Measurements from ENCODE around the gene AVEN.
"Not testable (repeated sequence)": the region's sequence is repeated elsewhere in the genome, so short reads cannot be mapped to it uniquely, and the experiment has no call there.

Gene AVEN

GRCh38 chr15:34054081-34054707, 15.2 kb upstream of the AVEN start:
- no peak for TF ChIP-seq CTCF (IDR thresholded peaks at IDR 0.05; ENCODE audit: extremely low read depth, missing control alignments)
- DNase-seq (ENCODE audit: low spot score) = no peak

GRCh38 chr15:34050385-34050784, 11.4 kb upstream of the AVEN start:
- not testable (repeated sequence) for DNase-seq (ENCODE audit: low spot score)

- no peak for TF ChIP-seq CTCF (IDR thresholded peaks at IDR 0.05; ENCODE audit: extremely low read depth, missing control alignments)
- no peak for DNase-seq (ENCODE audit: low spot score)
Observed at GRCh38 chr15:34049112-34049511, 10.1 kb upstream of the AVEN start.

- no peak for DNase-seq (ENCODE audit: low spot score)
- TF ChIP-seq CTCF (IDR thresholded peaks at IDR 0.05; ENCODE audit: extremely low read depth, missing control alignments) = no peak
Observed at GRCh38 chr15:34047893-34048775, 9.1 kb upstream of the AVEN start.

GRCh38 chr15:34046471-34047145, 7.6 kb upstream of the AVEN start:
- no peak for TF ChIP-seq CTCF (IDR thresholded peaks at IDR 0.05; ENCODE audit: extremely low read depth, missing control alignments)
- DNase-seq (ENCODE audit: low spot score) = no peak

GRCh38 chr15:34043813-34044212, 4.8 kb upstream of the AVEN start:
- TF ChIP-seq CTCF (IDR thresholded peaks at IDR 0.05; ENCODE audit: extremely low read depth, missing control alignments) = no peak
- no peak for DNase-seq (ENCODE audit: low spot score)

- no peak for DNase-seq (ENCODE audit: low spot score)
- no peak for TF ChIP-seq CTCF (IDR thresholded peaks at IDR 0.05; ENCODE audit: extremely low read depth, missing control alignments)
Observed at GRCh38 chr15:34043391-34043790, 4.4 kb upstream of the AVEN start.
